ENCODE data around the gene SCAF1. TPM values are rescaled to one million over a fixed set of nuclear protein-coding genes. Genes with fewer than 3 reads are reported as not detected.

Gene SCAF1
- total and polyA plus RNA-seq, 2 of the 13 experiments (the other 11 are each of a cell fraction or from before 2014, with no cell fraction given), result 3.3 to 6.1 TPM

- TF ChIP-seq, protein P1, sequence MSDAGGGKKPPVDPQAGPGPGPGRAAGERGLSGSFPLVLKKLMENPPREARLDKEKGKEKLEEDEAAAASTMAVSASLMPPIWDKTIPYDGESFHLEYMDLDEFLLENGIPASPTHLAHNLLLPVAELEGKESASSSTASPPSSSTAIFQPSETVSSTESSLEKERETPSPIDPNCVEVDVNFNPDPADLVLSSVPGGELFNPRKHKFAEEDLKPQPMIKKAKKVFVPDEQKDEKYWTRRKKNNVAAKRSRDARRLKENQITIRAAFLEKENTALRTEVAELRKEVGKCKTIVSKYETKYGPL (CRISPR knock-in tag; IDR thresholded peaks at IDR 0.05), result no peak
- TF ChIP-seq SP2 (CRISPR knock-in tag; IDR thresholded peaks at IDR 0.05) (no peak), ZNF616 (CRISPR knock-in tag; IDR thresholded peaks at IDR 0.05; ENCODE audit: low read depth) (no peak), ZNF678 (CRISPR knock-in tag; IDR thresholded peaks at IDR 0.05) (no peak), ZNF660 (CRISPR knock-in tag; IDR thresholded peaks at IDR 0.05; ENCODE audit: borderline replicate concordance, low read depth) (no peak), CREM (IDR thresholded peaks at IDR 0.05) (no peak), CREM (CRISPR knock-in tag; IDR thresholded peaks at IDR 0.05) (no peak), TFDP2 (CRISPR knock-in tag; IDR thresholded peaks at IDR 0.05) (no peak)
Measured at GRCh38 chr19:49696865-49697264, 54.9 kb downstream of the SCAF1 start (continued).

DNA sequence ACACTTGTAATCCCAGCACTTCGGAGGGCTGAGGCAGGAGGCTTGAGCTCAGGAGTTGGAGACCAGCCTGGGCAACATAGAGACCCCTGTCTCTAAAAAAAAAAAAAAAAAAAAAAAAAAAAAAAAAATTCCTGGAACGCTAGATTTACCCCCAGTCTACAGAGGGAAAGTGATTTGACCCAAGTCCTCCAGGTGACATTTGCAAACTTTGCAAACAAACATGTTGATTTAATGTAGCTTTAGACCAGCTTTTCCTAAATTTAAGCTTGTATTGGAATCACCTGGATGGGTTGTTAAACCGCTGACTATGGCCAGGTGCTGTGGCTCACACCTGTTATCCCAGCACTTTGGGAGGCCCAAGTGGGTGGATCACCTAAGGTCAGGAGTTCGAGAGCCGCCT, 57.4 kb downstream of the SCAF1 start:
- no peaks in the 10 kb centered on the region for H4K20me1 ChIP-seq (ENCODE audit: insufficient read depth, low read length)
- no peaks in the 10 kb centered on the region for H3K36me3 ChIP-seq (replicated peaks in 1 of 2; ENCODE audit: control insufficient read depth in 1 of 2, insufficient read depth in 2 of 2, low read length in 2 of 2)
- CTCF ChIA-PET (ENCODE audit: low intra/inter-chr PET ratio, low total read pairs), result no interaction called here
- TF ChIP-seq ZNF225 (CRISPR knock-in tag; IDR thresholded peaks at IDR 0.05) (no peak), PCBP2 (optimal IDR thresholded peaks at IDR 0.05; ENCODE audit: low read depth, low read length, poor library complexity, severe bottlenecking) (no peak), ZNF335 (CRISPR knock-in tag; IDR thresholded peaks at IDR 0.05) (no peak), SRSF1 (optimal IDR thresholded peaks at IDR 0.05; ENCODE audit: low read depth, low read length) (no peak), RAD21 (CRISPR knock-in tag; IDR thresholded peaks at IDR 0.05) (no peak), ZNF574 (CRISPR knock-in tag; IDR thresholded peaks at IDR 0.05) (no peak), ZBTB38 (CRISPR knock-in tag; IDR thresholded peaks at IDR 0.05) (no peak), ZC3H13 (CRISPR knock-in tag; IDR thresholded peaks at IDR 0.05) (no peak)
- BruUV-seq (replicated peaks), result no TSS peak
- ATAC-seq, result no peak
- H3K9ac ChIP-seq (ENCODE audit: insufficient read depth, low read depth, low read length), result no peak overlapping the region
- no peak for DNase-seq (ENCODE audit: low spot score)
- H3K79me2 ChIP-seq (ENCODE audit: insufficient read depth, low read length), result no peaks in the 10 kb centered on the region
- H3K27me3 ChIP-seq (ENCODE audit: control insufficient read depth in 1 of 2, insufficient read depth in 2 of 2, low read length in 2 of 2), result peaks cover 0 to 16% of the 10 kb centered on the region in 2 experiments; a peak in 2 of 5 replicates
- 37% methylated on average over 5 of the region's 5 CpGs for WGBS (ENCODE audit: low lambda C conversion rate)
- peaks cover 8% of the 10 kb centered on the region for H3K4me1 ChIP-seq (ENCODE audit: insufficient read depth, low read length)
- in situ Hi-C loops (cut with HindIII; ENCODE audit: extremely low pct_ligation_motif_present, low pct_unique_long_range_greater_than_20kb), result no loop called here
- FAIRE-seq, result no peak
- H3K27ac ChIP-seq (ENCODE audit: extremely low read length, insufficient read depth, low read length), result no peak overlapping the region
- POLR2A ChIA-PET, result no interaction called here
- H3K4me3 ChIP-seq (replicated peaks in 1 of 3; ENCODE audit: insufficient read depth in 1 of 3, low read depth in 2 of 3, low read length in 3 of 3), result no peak overlapping the region
- no peak overlapping the region for H2AFZ ChIP-seq (ENCODE audit: low read length)
- H3K4me2 ChIP-seq (ENCODE audit: low read depth, low read length), result no peak overlapping the region
- H3K9me3 ChIP-seq (ENCODE audit: low read length), result no peaks in the 10 kb centered on the region
- intact Hi-C loops (cut with micrococcal nuclease; ENCODE audit: unreplicated experiment), result no loop called here

Measured in HepG2 (cell line).